HepG2 (cell line): ENCODE data around the gene SOAT2. TPM values are rescaled to one million over a fixed set of nuclear protein-coding genes. Genes with fewer than 3 reads are reported as not detected.

Experiments used
- ATAC-seq: fragments of 200-7000 bp; cut with Tn5 transposase; 3 replicates; pipeline ENCODE4 v1.9.1; 2020; ENCODE audit warnings: mild to moderate bottlenecking, moderate library complexity
- BruUV-seq: library from RNA; stranded (reverse); fragments of 400-500 nt; replicated peaks from 2 replicates; lab custom pipeline; 2021; lab: Mats Ljungman, UMichigan
- CTCF ChIA-PET: fragments of 300-600 bp; formaldehyde crosslinking; extraction: SDS; loops from one replicate; lab custom pipeline; 2021; ENCODE audit warnings: low total read pairs, inconsistent platforms, low intra/inter-chr PET ratio; lab: Yijun Ruan, JAX
- POLR2A ChIA-PET: fragments of 350-600 bp; sonication (Branson Sonifier 250); formaldehyde crosslinking; loops from one replicate; lab custom pipeline; 2020; ENCODE audit warnings: antibody characterized with exemption, inconsistent platforms; lab: Yijun Ruan, JAX
- DNase-seq: peaks from one replicate; pipeline ENCODE4 v3.0.0-alpha.2; 2015; ENCODE audit warnings: low spot score
- FAIRE-seq: peaks from 3 replicates; lab custom pipeline; 2011; peaks lifted over from hg19 to GRCh38; lab: Jason Lieb, UNC
- H2AFZ ChIP-seq: one replicate; pipeline ENCODE4 v1.6.1; 2011; ENCODE audit warnings: low read length, inconsistent platforms
- H3K27ac ChIP-seq: fragments of 300-600 bp; 3 replicates; pipeline ENCODE4 v1.8.0; 2011; ENCODE audit warnings: mixed run types, mild to moderate bottlenecking, mixed read lengths, low read length, inconsistent platforms; ENCODE audit not compliant: insufficient read depth; ENCODE audit errors: extremely low read length
- H3K27me3 ChIP-seq, 2 experiments: fragments of 200-600 bp in 1 of 2; 2 replicates in 1 of 2; 3 replicates in 1 of 2; pipeline versions ENCODE4 v1.6.0 to v1.8.0; 2011; ENCODE audit warnings: low read length in 2 of 2, mild to moderate bottlenecking in 2 of 2, moderate library complexity in 2 of 2, inconsistent platforms in 1 of 2; ENCODE audit not compliant: insufficient read depth in 2 of 2, control insufficient read depth in 1 of 2
- H3K36me3 ChIP-seq, 2 experiments: fragments of 200-600 bp in 1 of 2; replicated peaks in 1 of 2; 2 replicates in 1 of 2; 3 replicates in 1 of 2; pipeline versions ENCODE4 v1.5.1 to v1.8.0; 2011; ENCODE audit warnings: low read length in 2 of 2, inconsistent platforms in 1 of 2; ENCODE audit not compliant: insufficient read depth in 2 of 2, control insufficient read depth in 1 of 2
- H3K4me1 ChIP-seq: 2 replicates; pipeline ENCODE4 v1.5.1; 2012; ENCODE audit warnings: low read length, inconsistent platforms; ENCODE audit not compliant: insufficient read depth
- H3K4me2 ChIP-seq: 2 replicates; pipeline ENCODE4 v1.6.0; 2011; ENCODE audit warnings: low read depth, low read length, inconsistent platforms
- H3K4me3 ChIP-seq, 3 experiments: fragments of 200-600 bp in 1 of 3; sonication (generic), shearing (Covaris generic) in 1 of 3; replicated peaks in 1 of 3; 2 replicates each; pipeline ENCODE4 v1.5.1; 2011 to 2016; ENCODE audit warnings: low read length in 3 of 3, inconsistent platforms in 2 of 3, low read depth in 2 of 3, mild to moderate bottlenecking in 2 of 3, control low read depth in 1 of 3, mixed read lengths in 1 of 3; ENCODE audit not compliant: insufficient read depth in 1 of 3
- H3K79me2 ChIP-seq: one replicate; pipeline ENCODE4 v1.6.1; 2011; ENCODE audit warnings: low read length, inconsistent platforms; ENCODE audit not compliant: insufficient read depth
- H3K9ac ChIP-seq: 2 replicates; pipeline ENCODE4 v1.6.0; 2011; ENCODE audit warnings: mild to moderate bottlenecking, low read depth, low read length, inconsistent platforms; ENCODE audit not compliant: insufficient read depth
- H3K9me3 ChIP-seq: 2 replicates; pipeline ENCODE4 v1.5.1; 2012; ENCODE audit warnings: mild to moderate bottlenecking, low read length
- H4K20me1 ChIP-seq: 2 replicates; pipeline ENCODE4 v1.6.0; 2011; ENCODE audit warnings: inconsistent platforms, mild to moderate bottlenecking, low read length, moderate library complexity; ENCODE audit not compliant: insufficient read depth
- CEBPG ChIP-seq: IDR thresholded peaks from 2 replicates; pipeline ENCODE4 v1.6.1; 2016
- GFI1 ChIP-seq: sonication (generic); formaldehyde crosslinking; IDR thresholded peaks from 2 replicates; pipeline ENCODE4 v1.5.0; 2020; ENCODE audit warnings: missing genetic modification reagents, mild to moderate bottlenecking, borderline replicate concordance
- NPAS2 ChIP-seq: sonication (generic); formaldehyde crosslinking; IDR thresholded peaks from 2 replicates; pipeline ENCODE4 v1.8.0; 2022; ENCODE audit warnings: mild to moderate bottlenecking, missing genetic modification reagents, borderline replicate concordance
- RNF2 ChIP-seq: fragments of 450-650 bp; conservative IDR thresholded peaks from 2 replicates; pipeline ENCODE4 v1.6.1; 2016; ENCODE audit warnings: low read depth
- RORA ChIP-seq: sonication (generic); formaldehyde crosslinking; IDR thresholded peaks from 2 replicates; pipeline ENCODE4 v1.5.0; 2020; ENCODE audit warnings: mild to moderate bottlenecking, missing genetic modification reagents, moderate library complexity
- ZFP90 ChIP-seq: sonication (generic); formaldehyde crosslinking; IDR thresholded peaks from 2 replicates; pipeline ENCODE4 v1.8.0; 2022; ENCODE audit warnings: missing genetic modification reagents, mild to moderate bottlenecking, inconsistent platforms, borderline replicate concordance
- ZNF256 ChIP-seq: sonication (generic); formaldehyde crosslinking; conservative IDR thresholded peaks from 2 replicates; pipeline ENCODE4 v1.4.0; 2020; ENCODE audit warnings: missing genetic modification reagents
- ZNF296 ChIP-seq: sonication (generic); formaldehyde crosslinking; conservative IDR thresholded peaks from 2 replicates; pipeline ENCODE4 v1.5.0; 2020; ENCODE audit warnings: mild to moderate bottlenecking, missing genetic modification reagents
- WGBS: methylation state at CpG from one replicate; pipeline ENCODE4 v1.1.6; 2017; ENCODE audit warnings: low lambda C conversion rate; 5-methylcytosine and 5-hydroxymethylcytosine counted together
- in situ Hi-C: cut with HindIII; loops from 2 replicates; pipeline ENCODE4 v1.10.0; 2017; ENCODE audit warnings: low pct_unique_long_range_greater_than_20kb; ENCODE audit not compliant: extremely low pct_ligation_motif_present
- intact Hi-C: fragments of 100-400 bp; cut with micrococcal nuclease; formaldehyde crosslinking; loops from one replicate; pipeline ENCODE4 v1.10.0; 2022; ENCODE audit not compliant: unreplicated experiment
- polyA plus RNA-seq, 8 experiments: library from polyadenylated mRNA; depleted of rRNA in 3 of 8; stranded (reverse) in 7 of 8; unstranded in 1 of 8; fragments of >200 nt; fragmentation: Illumina TruSeq in 4 of 8; extraction: Trizol in 4 of 8; gene quantifications; 2 replicates each; pipeline versions ENCODE4 v1.2.1 to v1.2.3, GENCODE V29; 2011 to 2016; ENCODE audit warnings: low read depth in 4 of 8, missing spikeins in 1 of 8, mixed read lengths in 1 of 8; ENCODE audit not compliant: insufficient read depth in 1 of 8
- total RNA-seq, 5 experiments: library from RNA; depleted of rRNA; stranded (reverse); fragments of >200 nt; fragmentation: Illumina TruSeq; extraction: Trizol; gene quantifications; 2 replicates each; pipeline ENCODE4 v1.2.3, GENCODE V29; 2016; ENCODE audit warnings: low read depth in 1 of 5
- TF ChIP-seq, protein P1 (sequence below): sonication (generic); formaldehyde crosslinking; IDR thresholded peaks from 2 replicates; pipeline ENCODE4 v1.5.1; 2020; ENCODE audit warnings: missing genetic modification reagents, mild to moderate bottlenecking, borderline replicate concordance
- TF ChIP-seq, protein P2 (sequence below): sonication (generic); formaldehyde crosslinking; IDR thresholded peaks from 2 replicates; pipeline ENCODE4 v1.5.0; 2020; ENCODE audit warnings: mild to moderate bottlenecking, missing genetic modification reagents
- TF ChIP-seq, protein P3 (sequence below), 2 experiments: sonication (generic) in 1 of 2; formaldehyde crosslinking in 1 of 2; IDR thresholded peaks; 2 replicates each; pipeline versions ENCODE4 v1.4.0 to v1.6.1; 2016 to 2020; ENCODE audit warnings: borderline replicate concordance in 1 of 2, low read depth in 1 of 2, mild to moderate bottlenecking in 1 of 2, missing genetic modification reagents in 1 of 2
- TF ChIP-seq, protein P4 (sequence below): sonication (generic); formaldehyde crosslinking; conservative IDR thresholded peaks from 2 replicates; pipeline ENCODE4 v1.4.0; 2020; ENCODE audit warnings: missing genetic modification reagents
- TF ChIP-seq, protein P5 (sequence below): sonication (generic); formaldehyde crosslinking; IDR thresholded peaks from 2 replicates; pipeline ENCODE4 v1.9.0; 2021; ENCODE audit warnings: missing genetic modification reagents, borderline replicate concordance

SOAT2 gene
- total and polyA plus RNA-seq, 2 of the 13 experiments (the other 11 are each of a cell fraction or from before 2014, with no cell fraction given), result 14.9 to 108 TPM

DNA sequence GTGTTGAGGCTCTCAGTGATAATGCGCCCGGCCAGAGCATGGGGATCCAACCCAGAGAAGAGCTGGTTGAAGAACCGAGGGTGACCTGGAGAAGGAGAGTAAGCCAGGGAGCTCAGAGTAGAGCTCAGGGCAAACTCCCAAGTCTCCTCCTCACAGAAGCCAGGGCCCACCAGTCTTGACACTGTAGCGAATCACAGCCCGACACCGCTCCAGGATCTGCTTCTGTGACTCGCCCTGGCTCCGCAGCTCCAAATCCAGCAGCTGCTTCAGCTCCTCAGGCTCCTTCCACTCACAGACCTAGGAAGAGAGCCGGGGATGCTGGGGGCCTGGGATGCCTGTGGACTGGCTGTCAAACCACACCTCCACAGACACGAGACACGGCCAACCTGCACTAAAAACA, 69.1 kb downstream of the SOAT2 start:
- no peak overlapping the region for H2AFZ ChIP-seq
- peaks cover 43% of the 10 kb centered on the region for H3K4me1 ChIP-seq
- no peak overlapping the region for H3K4me3 ChIP-seq
- POLR2A ChIA-PET, result interaction anchor here (1.0 to 2.6 kb wide), 2 partner anchors 8 to 69 kb away, joined by 3 to 15 read pairs; partner anchors contain the start of genes CSAD, SOAT2 and ZNF740
- H3K4me2 ChIP-seq, result no peak overlapping the region
- no peak overlapping the region for H3K27ac ChIP-seq
- intact Hi-C loops, result no loop called here
- no peak overlapping the region for H3K9ac ChIP-seq
- DNase-seq (no peak), FAIRE-seq (no peak), ATAC-seq (no peak)
- no TSS peak for BruUV-seq
- WGBS, result 90% methylated on average over 6 of the region's 11 CpGs
- no peaks in the 10 kb centered on the region for H3K27me3 ChIP-seq
- in situ Hi-C loops, result no loop called here
- CTCF ChIA-PET, result no interaction called here
- H3K9me3 ChIP-seq, result no peaks in the 10 kb centered on the region
- no peaks in the 10 kb centered on the region for H4K20me1 ChIP-seq
- no peaks in the 10 kb centered on the region for H3K36me3 ChIP-seq
- H3K79me2 ChIP-seq, result no peaks in the 10 kb centered on the region
- TF ChIP-seq ZNF256 (CRISPR knock-in tag), result no peak
- no peak for TF ChIP-seq NPAS2 (CRISPR knock-in tag)
- no peak for TF ChIP-seq RNF2
- TF ChIP-seq, protein P1, sequence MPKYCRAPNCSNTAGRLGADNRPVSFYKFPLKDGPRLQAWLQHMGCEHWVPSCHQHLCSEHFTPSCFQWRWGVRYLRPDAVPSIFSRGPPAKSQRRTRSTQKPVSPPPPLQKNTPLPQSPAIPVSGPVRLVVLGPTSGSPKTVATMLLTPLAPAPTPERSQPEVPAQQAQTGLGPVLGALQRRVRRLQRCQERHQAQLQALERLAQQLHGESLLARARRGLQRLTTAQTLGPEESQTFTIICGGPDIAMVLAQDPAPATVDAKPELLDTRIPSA (CRISPR knock-in tag), result no peak
- no peak for TF ChIP-seq RORA (CRISPR knock-in tag)
- TF ChIP-seq ZFP90 (CRISPR knock-in tag), result no peak
- TF ChIP-seq ZNF296, result no peak
- TF ChIP-seq GFI1 (CRISPR knock-in tag), result no peak
- TF ChIP-seq, protein P2, sequence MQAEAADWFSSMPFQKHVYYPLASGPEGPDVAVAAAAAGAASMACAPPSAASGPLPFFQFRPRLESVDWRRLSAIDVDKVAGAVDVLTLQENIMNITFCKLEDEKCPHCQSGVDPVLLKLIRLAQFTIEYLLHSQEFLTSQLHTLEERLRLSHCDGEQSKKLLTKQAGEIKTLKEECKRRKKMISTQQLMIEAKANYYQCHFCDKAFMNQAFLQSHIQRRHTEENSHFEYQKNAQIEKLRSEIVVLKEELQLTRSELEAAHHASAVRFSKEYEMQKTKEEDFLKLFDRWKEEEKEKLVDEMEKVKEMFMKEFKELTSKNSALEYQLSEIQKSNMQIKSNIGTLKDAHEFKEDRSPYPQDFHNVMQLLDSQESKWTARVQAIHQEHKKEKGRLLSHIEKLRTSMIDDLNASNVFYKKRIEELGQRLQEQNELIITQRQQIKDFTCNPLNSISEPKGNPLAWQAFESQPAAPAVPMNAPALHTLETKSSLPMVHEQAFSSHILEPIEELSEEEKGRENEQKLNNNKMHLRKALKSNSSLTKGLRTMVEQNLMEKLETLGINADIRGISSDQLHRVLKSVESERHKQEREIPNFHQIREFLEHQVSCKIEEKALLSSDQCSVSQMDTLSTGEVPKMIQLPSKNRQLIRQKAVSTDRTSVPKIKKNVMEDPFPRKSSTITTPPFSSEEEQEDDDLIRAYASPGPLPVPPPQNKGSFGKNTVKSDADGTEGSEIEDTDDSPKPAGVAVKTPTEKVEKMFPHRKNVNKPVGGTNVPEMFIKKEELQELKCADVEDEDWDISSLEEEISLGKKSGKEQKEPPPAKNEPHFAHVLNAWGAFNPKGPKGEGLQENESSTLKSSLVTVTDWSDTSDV (CRISPR knock-in tag), result no peak
- TF ChIP-seq, protein P3, sequence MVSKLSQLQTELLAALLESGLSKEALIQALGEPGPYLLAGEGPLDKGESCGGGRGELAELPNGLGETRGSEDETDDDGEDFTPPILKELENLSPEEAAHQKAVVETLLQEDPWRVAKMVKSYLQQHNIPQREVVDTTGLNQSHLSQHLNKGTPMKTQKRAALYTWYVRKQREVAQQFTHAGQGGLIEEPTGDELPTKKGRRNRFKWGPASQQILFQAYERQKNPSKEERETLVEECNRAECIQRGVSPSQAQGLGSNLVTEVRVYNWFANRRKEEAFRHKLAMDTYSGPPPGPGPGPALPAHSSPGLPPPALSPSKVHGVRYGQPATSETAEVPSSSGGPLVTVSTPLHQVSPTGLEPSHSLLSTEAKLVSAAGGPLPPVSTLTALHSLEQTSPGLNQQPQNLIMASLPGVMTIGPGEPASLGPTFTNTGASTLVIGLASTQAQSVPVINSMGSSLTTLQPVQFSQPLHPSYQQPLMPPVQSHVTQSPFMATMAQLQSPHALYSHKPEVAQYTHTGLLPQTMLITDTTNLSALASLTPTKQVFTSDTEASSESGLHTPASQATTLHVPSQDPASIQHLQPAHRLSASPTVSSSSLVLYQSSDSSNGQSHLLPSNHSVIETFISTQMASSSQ (IDR thresholded peaks at IDR 0.05; ENCODE audit: low read depth), result no peak
- TF ChIP-seq, protein P3 (CRISPR knock-in tag; IDR thresholded peaks at IDR 0.05; ENCODE audit: borderline replicate concordance), result no peak
- TF ChIP-seq, protein P4, sequence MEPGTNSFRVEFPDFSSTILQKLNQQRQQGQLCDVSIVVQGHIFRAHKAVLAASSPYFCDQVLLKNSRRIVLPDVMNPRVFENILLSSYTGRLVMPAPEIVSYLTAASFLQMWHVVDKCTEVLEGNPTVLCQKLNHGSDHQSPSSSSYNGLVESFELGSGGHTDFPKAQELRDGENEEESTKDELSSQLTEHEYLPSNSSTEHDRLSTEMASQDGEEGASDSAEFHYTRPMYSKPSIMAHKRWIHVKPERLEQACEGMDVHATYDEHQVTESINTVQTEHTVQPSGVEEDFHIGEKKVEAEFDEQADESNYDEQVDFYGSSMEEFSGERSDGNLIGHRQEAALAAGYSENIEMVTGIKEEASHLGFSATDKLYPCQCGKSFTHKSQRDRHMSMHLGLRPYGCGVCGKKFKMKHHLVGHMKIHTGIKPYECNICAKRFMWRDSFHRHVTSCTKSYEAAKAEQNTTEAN (CRISPR knock-in tag), result no peak
- no peak for TF ChIP-seq CEBPG (CRISPR knock-in tag)
- TF ChIP-seq, protein P5, sequence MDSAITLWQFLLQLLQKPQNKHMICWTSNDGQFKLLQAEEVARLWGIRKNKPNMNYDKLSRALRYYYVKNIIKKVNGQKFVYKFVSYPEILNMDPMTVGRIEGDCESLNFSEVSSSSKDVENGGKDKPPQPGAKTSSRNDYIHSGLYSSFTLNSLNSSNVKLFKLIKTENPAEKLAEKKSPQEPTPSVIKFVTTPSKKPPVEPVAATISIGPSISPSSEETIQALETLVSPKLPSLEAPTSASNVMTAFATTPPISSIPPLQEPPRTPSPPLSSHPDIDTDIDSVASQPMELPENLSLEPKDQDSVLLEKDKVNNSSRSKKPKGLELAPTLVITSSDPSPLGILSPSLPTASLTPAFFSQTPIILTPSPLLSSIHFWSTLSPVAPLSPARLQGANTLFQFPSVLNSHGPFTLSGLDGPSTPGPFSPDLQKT (CRISPR knock-in tag), result no peak
